Stimulated activated CD4-positive, alpha-beta T cell treated with anti-CD3 and anti-CD28 coated beads, Interleukin-2, amount 100 ng/mL, for 4 hours (primary cell): Measurements from ENCODE around the gene SCLT1.

Experiments
- DNase-seq: peaks from one replicate; pipeline ENCODE4 v3.0.0-alpha.2; 2020; ENCODE audit warnings: low read depth

The SCLT1 gene

DNA sequence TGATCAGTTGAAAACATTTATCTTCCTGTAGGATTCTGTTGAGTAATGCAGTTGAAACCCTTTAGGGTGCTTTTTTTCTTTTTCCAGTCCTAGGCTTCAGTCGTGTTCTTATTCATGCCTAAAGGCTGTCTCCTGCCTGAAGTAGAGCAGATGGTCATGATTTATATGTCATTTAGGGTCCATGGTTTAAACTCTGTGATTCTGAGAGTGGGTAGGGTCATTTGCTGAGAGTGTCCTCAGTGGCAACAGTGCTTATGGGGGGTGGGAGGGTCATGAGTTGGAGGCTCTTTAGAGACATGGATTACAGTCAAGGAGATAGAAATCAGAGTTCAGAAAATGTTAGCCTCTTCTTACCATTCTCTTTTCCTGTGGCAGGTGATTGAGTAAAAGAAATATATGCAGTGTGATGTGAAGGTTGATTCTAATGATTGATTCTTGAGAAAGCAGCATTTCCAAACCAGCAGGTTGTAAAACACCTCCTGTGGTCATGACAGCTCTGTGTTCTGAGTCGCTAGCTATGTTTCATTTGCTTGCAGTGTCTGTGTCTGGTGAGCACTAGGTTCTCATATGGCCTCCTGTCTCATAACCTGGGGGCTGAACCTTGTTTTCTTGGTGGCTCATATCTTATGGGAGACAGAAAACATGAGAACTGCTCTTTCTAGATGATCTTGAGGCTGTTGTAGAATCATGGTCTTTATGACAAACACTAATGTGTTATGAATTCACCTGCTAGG is 223.4 kb downstream of the SCLT1 start:
- DNase-seq = no peak

DNA sequence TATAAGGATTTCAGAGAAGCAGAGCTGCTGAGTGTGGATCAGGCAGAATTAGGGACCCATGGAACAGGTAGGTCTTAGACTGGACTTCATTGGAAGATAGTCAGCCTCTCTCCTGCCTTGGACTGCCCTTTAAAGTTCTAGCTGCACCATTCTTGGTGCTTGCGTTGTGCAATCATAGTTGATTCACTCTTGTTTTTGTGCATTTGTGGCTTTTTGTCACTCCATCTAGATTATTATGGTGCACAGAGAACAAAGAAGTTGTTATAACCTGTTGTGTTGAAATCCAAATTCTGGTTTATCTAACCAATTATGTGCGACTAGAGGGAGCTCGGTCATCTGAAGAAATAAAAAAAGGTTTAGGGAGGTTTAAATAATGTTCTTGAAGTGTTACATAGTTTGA is 224.6 kb downstream of the SCLT1 start:
- DNase-seq = no peak

DNA sequence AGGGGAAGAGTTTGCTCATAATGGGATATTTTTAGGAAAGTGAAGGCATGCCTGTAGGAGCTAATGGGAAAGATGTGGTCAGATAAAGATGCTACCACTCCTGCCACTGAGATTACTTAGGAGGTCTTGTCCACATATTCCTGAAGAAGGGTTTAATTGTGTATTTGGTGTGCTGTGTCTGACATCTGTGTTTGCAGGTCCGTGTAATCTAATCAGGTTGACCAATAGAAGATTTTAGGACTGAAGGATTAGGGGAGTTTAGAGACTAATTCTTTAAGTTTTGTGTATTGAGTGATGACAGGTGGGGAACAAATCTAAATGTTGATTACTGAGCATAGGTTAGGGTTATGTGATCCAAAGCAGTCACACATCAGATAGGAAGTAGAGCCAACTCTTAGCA is 226.6 kb downstream of the SCLT1 start:
- DNase-seq = no peak

GRCh38 chr4:128866269-128866668 is 227.1 kb downstream of the SCLT1 start:
- no peak for DNase-seq

DNA sequence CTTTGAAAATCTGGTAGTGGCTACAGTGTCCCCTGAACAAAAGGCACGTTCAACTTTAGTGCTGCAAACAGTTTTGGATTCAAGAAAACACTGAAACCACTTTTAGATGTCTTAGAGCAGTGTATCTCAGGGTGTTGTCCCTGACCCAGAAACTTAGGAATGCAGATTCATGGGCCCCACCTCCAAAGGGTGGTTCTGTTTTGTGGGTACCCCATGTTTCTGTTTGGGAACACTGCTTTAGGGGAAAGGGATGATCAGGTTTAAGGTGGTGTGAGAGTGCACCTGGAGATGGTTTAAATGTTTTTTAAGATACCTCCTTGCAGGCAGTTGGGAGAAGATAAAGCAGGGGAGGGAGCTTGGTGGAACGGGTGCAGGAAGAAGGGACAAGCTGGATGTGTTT is 228.2 kb downstream of the SCLT1 start:
- no peak for DNase-seq

GRCh38 chr4:128863312-128864075 is 229.8 kb downstream of the SCLT1 start:
- DNase-seq = peak; percentile 30

- DNase-seq = peak; percentile 49
Observed at GRCh38 chr4:128862608-128863311, 230.6 kb downstream of the SCLT1 start.

DNA sequence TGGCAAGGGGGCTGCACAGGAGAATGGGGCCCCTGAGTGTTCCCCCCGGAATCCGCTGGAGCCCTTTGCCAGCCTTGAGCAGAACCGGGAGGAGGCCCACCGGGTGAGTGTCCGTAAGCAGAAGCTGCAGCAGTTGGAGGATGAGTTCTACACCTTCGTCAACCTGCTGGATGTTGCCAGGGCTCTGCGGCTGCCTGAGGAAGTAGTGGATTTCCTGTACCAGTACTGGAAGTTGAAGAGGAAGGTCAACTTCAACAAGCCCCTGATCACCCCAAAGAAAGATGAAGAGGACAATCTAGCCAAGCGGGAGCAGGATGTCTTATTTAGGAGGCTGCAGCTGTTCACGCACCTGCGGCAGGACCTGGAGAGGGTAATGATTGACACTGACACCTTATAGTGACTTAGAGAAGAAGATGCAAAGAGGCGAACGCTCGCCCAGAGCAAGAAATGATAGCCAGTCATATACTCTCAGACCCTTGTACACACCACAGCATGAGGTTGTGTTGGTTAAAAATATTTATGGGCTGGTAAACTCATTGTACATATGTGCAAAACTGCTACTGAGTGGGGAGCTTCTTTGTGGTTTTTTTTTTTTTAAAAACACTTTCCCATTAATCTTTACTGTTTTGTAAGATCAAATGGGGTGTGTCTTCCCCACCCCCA is 231.4 kb downstream of the SCLT1 start:
- no peak for DNase-seq

DNA sequence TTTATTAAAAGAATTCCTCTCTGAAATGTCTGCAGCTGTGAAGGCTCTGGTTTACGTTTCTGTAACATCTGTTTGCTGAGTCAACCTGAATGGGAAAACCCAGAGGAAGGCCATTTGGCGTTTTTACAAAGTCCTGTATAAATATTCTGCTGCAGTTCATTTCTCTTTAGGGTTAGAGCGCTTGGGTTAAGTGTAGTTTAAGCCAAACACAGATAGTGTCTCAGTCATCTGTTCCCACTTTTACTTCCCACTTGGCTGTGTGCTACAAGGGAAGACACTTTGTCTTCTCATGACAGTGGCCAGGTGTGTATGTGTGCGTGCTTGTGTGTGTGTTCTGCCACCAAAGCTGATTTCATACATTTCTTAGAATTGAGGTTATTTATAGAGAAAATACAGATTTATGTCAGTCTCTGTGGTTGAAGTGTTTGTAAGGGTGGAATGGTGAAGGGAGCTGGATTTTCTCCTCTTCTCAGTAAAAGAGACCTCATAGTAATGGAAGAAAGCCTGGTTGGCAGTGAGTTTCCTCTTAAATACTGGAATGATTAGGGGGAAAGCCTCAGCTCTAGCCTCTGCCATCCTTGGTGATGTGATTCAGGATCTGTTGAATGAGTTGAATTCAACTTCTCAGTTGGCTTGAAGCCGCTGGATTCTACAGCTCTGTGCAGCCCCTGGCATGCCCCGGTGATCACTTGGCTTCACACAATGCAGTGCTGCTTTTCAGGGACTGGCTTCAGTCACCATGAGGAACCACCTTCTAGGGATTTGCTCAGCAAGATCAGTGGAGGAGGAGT is 233.3 kb downstream of the SCLT1 start:
- DNase-seq = no peak

- no peak for DNase-seq
Observed at GRCh38 chr4:128858879-128859671, 234.3 kb downstream of the SCLT1 start.

GRCh38 chr4:128856246-128856645 is 237.1 kb downstream of the SCLT1 start:
- no peak for DNase-seq

DNA sequence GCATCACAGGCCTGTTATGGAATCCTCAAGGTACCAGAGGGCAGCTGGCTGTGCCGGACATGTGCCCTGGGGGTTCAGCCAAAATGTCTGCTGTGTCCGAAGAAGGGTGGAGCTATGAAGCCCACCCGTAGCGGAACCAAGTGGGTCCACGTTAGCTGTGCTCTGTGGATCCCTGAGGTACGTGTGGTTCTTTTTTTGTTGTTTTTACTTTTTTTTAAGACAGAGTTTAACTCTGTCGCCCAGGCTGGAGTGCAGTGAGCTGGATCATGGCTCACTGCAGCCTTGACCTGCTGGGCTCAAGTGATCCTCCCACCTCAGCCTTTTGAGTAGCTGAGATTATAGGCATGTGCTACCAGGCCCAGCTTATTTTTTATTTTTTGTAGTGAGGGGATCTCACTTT is 237.7 kb downstream of the SCLT1 start:
- no peak for DNase-seq

GRCh38 chr4:128854433-128854832 is 238.9 kb downstream of the SCLT1 start:
- DNase-seq = no peak

DNA sequence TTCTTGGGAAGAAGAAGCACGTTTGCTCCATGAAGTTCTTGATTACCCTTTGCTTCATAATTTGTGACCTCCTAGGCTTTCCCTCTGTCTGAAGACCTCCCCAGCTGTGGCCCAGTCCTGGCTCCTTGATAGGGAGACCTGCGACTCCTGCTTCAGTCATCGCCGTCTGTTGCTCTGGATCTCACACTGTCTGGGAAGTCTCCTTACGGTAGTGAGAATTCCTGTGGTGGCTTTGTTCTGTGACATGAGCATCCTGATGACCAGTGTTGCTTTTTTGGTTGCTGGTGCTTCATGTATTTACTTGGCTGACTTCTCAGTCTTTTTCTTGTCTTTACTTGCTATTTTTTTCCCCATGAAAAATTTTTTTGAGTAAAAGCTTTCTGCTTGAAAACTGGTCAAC is 239.6 kb downstream of the SCLT1 start:
- DNase-seq = no peak

GRCh38 chr4:128850252-128850651 is 243.1 kb downstream of the SCLT1 start:
- DNase-seq = no peak

DNA sequence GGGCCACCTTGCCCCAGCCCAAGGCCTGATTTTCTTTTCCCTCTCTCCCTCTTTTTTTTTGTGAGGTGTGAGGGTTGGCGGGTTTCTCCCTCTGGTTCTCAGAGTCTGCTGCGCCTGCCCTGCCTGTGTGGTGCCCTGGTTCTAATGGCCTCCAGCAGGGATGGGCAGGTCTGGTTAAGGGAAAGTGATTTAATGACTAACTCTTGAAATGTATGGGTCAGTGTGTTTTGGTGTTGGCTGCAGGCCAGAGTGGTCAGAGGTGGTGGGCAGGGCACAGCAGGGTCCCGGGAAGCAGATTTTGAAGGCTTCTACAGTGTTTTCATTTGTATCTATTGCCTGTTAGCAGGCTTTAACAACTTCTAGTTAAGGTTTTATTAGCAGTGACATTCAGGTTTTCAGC is 244.9 kb downstream of the SCLT1 start:
- no peak for DNase-seq

GRCh38 chr4:128847082-128847724 is 246.1 kb downstream of the SCLT1 start:
- DNase-seq = no peak

DNA sequence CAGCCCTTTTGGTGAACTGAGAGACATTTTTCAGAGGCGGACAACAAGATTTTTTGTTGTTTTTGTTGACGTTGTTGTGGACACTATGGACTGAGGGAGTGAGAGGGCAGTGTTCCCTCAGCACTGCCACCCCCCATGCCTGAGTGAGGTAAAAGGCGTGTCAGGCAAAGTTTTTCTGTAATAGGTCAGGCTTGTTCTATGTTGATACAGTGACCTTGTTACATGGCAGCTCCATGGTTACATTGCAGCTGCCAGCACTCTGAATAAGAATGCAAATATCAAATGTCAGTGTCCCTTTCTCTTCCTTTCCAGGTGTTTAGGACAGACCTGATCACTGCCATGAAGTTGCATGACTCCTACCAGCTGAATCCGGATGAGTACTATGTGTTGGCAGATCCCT is 247.3 kb downstream of the SCLT1 start:
- no peak for DNase-seq

DNA sequence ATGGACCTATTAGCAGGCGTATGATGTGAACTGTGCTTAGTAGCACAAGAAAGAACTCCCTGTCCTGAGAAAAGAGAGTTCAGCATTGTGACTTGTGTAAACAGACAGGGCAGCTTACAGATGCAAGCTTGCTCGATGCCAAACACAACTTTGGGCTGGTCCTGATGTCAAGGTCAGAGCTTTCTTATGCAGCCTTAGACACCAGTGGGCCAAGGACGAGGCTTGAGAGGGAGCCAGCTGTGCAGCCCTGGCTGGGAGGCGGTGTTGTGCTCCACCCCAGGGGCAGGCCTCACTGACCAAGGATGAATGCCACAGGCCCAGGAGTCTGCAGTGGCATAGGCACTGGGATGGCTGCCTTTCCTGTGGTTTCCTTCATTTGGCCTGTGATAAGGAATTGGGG is 248.4 kb downstream of the SCLT1 start:
- DNase-seq = no peak

DNA sequence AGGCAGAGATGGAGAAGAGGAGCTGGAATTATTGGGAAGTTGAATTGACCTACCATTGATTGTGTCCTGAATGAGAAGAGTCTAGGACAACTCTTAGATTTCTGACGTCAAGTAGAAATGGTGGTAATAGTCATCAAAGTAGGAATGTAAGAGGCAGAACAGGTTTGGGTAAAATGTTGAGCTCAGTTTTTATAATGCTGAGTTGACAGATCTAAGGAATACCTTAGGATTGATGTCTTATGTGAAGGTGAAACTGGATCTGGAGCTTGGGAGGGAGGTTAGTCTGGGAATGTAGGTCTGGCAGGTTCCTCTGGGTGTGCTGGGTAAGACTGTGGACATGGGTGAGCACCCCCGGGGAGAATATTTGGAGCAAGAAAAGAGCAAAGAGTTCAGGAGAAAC is 251.9 kb downstream of the SCLT1 start:
- DNase-seq = no peak
